NCI-H446 treated with DMSO at 0.1 percent for 48 hours (cell line): ENCODE measurements around the gene ZNF20.
A peak's percentile ranks its signal among the peaks of the same experiment; 100 is the strongest.
"Not testable (repeated sequence)": the region's sequence is repeated elsewhere in the genome, so short reads cannot be mapped to it uniquely, and the experiment has no call there.

Experiments used
- DNase-seq: peaks from one replicate; lab custom pipeline; 2025; lab: John Stamatoyannopoulos, UW

Gene ZNF20

DNA sequence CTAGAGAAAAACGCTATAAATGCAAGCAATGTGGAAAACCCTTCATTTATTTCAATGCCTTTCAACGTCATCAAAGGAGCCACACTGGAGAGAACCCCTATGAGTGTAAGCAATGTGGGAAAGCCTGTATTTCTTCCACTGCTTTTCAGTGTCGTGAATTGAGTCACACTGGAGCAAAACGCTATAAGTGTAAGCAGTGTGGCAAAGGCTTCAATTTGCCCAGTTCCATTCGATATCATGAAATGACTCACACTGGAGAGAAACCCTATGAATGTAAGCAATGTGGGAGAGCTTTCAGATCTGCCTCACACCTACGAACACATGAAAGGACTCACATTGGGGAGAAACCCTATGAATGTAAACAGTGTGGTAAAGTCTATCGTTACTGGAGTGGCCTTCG, 27.4 kb downstream of the ZNF20 start:
- DNase-seq = no peak

DNA sequence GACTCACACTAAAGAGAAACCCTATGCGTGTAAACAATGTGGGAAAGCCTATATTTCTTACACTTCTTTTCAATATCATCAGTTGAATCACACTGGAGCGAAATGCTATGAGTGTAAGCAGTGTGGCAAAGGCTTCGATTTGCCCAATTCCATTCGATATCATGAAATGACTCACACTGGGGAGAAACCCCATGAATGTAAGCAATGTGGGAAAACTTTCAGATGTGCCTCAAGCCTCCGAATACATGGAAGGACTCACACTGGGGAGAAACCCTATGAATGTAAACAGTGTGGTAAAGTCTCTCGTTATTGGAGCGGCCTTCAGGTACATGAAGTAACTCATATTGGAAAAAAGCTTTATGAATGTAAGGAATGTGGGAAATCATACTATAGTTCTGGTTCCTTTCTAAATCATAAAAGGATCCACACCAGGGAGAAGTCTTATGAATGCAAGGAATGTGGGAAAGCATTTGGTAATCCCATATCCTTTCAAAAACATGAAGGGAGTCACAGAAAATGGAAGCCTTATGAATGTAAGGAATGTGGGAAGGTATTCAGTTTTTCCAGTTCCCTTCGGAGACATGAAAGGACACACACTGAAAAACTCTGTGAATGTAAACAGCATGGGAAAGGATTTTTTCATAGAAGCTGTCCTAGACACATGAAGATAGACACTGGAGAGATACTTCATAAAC, 28.1 kb downstream of the ZNF20 start:
- DNase-seq = no peak

DNA sequence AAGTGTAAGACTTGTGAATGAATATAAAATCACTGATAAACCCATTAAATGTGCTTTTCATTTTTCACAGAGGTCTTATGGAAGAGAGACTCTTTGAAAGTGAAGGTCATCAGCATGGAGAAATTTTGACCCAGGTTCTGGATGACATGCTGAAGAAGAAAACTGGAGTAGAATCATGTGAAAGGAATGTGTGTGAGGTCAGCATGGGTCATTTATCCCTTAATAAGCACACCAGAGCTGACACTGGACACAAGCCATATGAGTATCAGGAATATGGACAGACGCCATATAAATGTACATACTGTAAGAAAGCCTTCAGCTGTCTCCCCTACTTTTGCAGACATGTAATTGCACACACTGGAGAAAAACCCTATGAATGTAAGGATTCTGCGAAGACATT, 29.0 kb downstream of the ZNF20 start:
- DNase-seq = no peak

GRCh38 chr19:12103909-12104308, 36.2 kb downstream of the ZNF20 start:
- not testable (repeated sequence) for DNase-seq

DNA sequence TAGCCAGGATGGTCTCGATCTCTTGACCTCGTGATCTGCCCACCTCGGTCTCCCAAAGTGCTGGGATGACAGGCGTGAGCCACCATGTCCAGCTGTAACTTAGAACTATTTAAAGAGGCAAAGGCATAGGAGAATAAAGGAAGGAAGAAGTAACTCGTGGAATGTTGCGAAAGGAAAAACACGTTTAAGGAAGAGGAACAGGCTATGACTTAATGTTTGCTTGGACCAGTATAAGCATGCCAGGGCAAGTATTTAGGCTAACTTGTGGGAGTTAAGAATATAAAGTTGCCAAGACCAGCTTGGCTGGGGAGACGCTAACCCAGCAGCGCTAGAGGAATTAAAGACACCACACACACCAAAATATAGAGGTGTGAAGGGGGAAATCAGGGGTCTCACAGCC, 42.1 kb downstream of the ZNF20 start:
- DNase-seq = no peak

- DNase-seq = no peak
These were observed 44.9 kb downstream of the ZNF20 start for GRCh38 chr19:12095111-12095790.

- DNase-seq = no peak
These were observed 46.4 kb downstream of the ZNF20 start for GRCh38 chr19:12093777-12094176.

DNA sequence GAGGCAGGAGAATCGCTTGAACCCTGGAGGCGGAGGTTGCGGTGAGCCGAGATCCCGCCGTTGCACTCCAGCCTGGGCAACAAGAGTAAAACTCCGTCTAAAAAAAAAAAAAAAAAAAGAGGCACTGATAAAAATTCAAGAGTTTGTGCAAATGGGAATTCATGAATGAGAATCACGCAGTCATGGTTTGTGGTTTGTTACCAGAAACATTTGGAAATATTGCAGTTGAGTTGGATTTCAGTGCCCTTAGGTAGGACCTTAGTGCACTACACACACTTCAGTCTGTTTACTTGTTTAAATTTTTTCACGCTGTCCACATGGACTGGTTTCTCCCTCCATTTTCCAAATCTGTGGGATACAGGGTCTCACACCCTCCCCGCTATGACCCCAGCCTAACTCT, 47.2 kb downstream of the ZNF20 start:
- no peak for DNase-seq

DNA sequence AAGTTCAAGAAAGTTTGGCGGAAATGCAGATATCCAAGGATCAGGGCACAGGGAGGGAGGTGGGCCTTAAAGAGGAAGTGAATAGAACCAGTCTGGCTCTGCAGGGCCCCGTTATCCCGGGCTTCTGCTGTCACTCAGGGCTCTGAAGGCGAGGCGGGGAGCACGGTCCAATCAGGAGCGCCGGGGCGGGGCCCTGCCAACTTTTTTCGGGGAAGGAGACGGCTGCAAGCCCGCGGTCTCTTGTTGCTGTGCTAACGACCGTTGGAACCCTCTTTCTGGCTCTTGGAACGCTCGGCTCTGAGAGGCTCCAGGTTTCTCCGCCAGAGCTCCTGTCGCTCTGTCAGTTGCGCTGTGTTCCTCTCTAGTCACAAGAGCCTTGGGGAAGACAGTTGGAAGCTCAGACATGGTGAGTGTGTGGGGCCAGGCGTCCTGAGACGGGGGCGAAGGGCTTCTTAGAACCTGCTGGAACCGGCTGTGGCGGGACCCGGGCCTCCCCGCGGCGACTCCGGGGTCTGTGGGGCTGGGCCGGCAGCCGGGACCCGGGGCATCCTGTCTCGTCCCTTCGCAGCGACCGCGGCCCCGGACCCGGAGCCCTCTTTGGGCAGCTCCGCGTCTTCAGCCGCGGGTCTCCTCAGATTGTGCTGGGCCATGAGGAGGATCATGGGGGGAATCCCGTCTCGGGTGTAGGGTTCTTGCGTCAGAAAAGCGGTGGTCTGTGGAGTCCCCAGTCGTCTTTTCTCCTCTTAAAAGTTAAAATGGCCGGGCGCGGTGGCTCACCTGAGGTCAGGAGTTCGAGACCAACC, 47.9 kb downstream of the ZNF20 start:
- peak; percentile 17 for DNase-seq

DNA sequence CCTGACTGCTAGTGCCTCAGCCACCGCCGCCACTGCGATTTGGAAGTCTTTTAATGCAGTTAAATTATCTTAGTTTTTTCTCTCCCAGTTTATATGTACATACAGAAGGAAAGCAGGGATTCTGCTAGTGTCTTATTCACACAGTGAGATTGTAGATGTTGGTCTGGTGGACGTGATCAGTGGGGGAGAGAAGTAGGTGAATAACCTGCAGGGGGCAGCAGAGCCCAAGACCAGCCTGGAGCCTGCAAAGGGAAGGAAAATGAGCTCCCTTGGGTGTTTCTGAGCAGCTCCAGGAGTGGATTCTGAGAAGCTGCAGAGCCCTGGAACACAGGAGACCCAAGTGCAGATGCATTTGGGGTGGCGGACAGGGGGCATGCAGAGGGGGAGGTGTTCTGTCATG, 49.3 kb downstream of the ZNF20 start:
- DNase-seq = no peak

DNA sequence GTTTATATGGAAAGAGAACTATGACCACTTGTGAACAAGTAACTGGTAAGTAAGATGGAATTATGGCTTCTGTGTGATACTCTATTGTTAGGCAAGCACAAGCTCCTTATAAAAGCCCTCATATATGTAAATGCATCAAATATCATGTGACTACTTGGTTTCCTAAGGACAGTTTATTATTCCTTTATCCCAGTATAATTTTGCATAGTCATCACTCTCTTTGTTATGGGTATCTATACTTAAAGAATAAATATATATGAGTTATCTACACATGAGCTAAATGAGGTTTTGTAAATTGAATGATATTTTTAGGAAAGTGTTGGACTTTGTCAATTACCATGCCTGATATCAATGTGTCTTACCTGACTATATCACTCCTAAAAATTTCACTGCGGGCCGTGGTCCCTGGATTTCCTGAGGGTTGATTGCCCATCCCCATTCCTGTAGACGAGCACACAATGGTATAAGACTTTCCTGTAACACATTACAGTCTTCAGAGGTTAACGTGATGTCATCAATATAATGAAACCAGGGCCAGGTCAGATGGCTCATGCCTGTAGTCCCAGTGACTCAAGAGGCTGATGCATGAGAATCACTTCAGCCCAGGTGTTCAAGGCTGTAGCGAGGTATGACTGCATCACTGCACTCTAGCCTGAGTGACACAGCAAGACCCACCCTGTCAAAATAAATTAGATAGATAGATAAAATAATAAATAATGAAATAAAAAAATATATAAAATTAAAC, 54.9 kb downstream of the ZNF20 start:
- DNase-seq = no peak

DNA sequence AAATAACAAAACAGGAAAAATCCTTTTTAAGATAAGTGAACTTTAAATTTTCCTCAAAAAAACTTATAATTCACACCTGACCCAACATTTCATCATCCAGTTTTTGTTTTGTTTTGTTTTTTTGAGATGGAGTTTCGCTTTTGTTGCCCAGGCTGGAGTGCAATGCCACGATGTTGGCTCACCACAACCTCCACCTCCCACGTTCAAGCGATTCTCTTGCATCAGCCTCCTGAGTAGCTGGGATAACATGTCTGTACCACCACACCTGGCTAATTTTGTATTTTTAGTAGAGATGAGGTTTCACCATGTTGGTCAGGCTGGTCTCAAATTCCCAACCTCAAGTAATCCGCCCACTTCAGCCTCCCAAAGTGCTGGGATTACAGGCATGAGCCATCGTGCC, 56.8 kb downstream of the ZNF20 start:
- DNase-seq = not testable (repeated sequence)
